Mesothelial cell of epicardium (in vitro differentiated cells): ENCODE measurements around the gene BPIFB6. TPM values are rescaled to one million over a fixed set of nuclear protein-coding genes. Genes with fewer than 3 reads are reported as not detected.
A peak's percentile ranks its signal among the peaks of the same experiment; 100 is the strongest.

Source experiments
- DNase-seq, 2 experiments: peaks; one replicate each; pipeline ENCODE4 v3.0.0; 2021; ENCODE audit warnings: low spot score in 2 of 2; ENCODE audit not compliant: unreplicated experiment in 2 of 2
- H3K27ac Mint-ChIP-seq: 2 replicates; pipeline ENCODE4 v1.8.0; 2021; ENCODE audit warnings: mixed read lengths
- H3K27me3 Mint-ChIP-seq: 2 replicates; pipeline ENCODE4 v1.8.0; 2021; ENCODE audit warnings: low read depth, mixed read lengths
- H3K36me3 Mint-ChIP-seq: 2 replicates; pipeline ENCODE4 v1.8.0; 2021; ENCODE audit warnings: mixed read lengths
- H3K4me1 Mint-ChIP-seq: 2 replicates; pipeline ENCODE4 v1.8.0; 2021; ENCODE audit warnings: mixed read lengths
- H3K4me3 Mint-ChIP-seq: 2 replicates; pipeline ENCODE4 v1.8.0; 2021; ENCODE audit warnings: mild to moderate bottlenecking, moderate library complexity, mixed read lengths
- H3K9me3 Mint-ChIP-seq: 2 replicates; pipeline ENCODE4 v1.8.0; 2021; ENCODE audit warnings: mixed read lengths
- CTCF ChIP-seq: fragments of 200-600 bp; sonication (generic); IDR thresholded peaks from one replicate; pipeline ENCODE4 v1.5.0; 2021; ENCODE audit warnings: antibody characterized with exemption; ENCODE audit not compliant: unreplicated experiment
- total RNA-seq: library from RNA; stranded (reverse); gene quantifications from 3 replicates; pipeline ENCODE4 v1.2.1, GENCODE V29; 2021

BPIFB6 gene
- total RNA-seq, 1 donor from 2014 or later = not detected

- H3K27me3 Mint-ChIP-seq = peaks cover 7% of the 10 kb centered on the region
- no peak overlapping the region for H3K4me3 Mint-ChIP-seq
- no peaks in the 10 kb centered on the region for H3K36me3 Mint-ChIP-seq
- peaks cover 4% of the 10 kb centered on the region for H3K9me3 Mint-ChIP-seq
- no peak overlapping the region for H3K27ac Mint-ChIP-seq
- TF ChIP-seq CTCF = peak; percentile 83
- DNase-seq = no peak
- no peaks in the 10 kb centered on the region for H3K4me1 Mint-ChIP-seq
These were observed 26.3 kb upstream of the BPIFB6 start for GRCh38 chr20:33005132-33005566.

- H3K27ac Mint-ChIP-seq = no peak overlapping the region
- no peak overlapping the region for H3K4me3 Mint-ChIP-seq
- no peaks in the 10 kb centered on the region for H3K4me1 Mint-ChIP-seq
- DNase-seq = no peak
- peaks cover 7% of the 10 kb centered on the region for H3K27me3 Mint-ChIP-seq
- H3K36me3 Mint-ChIP-seq = no peaks in the 10 kb centered on the region
- TF ChIP-seq CTCF = no peak
- peaks cover 4% of the 10 kb centered on the region for H3K9me3 Mint-ChIP-seq
These were observed 25.3 kb upstream of the BPIFB6 start for GRCh38 chr20:33005908-33006775.

GRCh38 chr20:33006776-33007375, 24.6 kb upstream of the BPIFB6 start:
- TF ChIP-seq CTCF = no peak
- no peak overlapping the region for H3K27ac Mint-ChIP-seq
- no peak for DNase-seq

GRCh38 chr20:33007376-33008335, 23.8 kb upstream of the BPIFB6 start, which contains the start of gene BPIFB2:
Gene BPIFB2, plus strand, starts transcription at chr20:33007704. Its CDS starts 871 bp downstream, at chr20:33008575.
- Mint-ChIP-seq H3K27ac (no peak within 1 kb of the TSS), H3K27me3 (peaks cover 17% of the 10 kb centered on the region), H3K36me3 (no peaks in the 10 kb centered on the region), H3K4me3 (no peak within 1 kb of the TSS), H3K9me3 (peaks cover 4% of the 10 kb centered on the region), H3K4me1 (no peaks in the 10 kb centered on the region)
- TF ChIP-seq CTCF = no peak
- DNase-seq = no peak

More at GRCh38 chr20:33006776-33007375, 24.6 kb upstream of the BPIFB6 start:
- Mint-ChIP-seq H3K27me3 (peaks cover 9% of the 10 kb centered on the region), H3K4me3 (no peak overlapping the region), H3K9me3 (peaks cover 4% of the 10 kb centered on the region), H3K4me1 (no peaks in the 10 kb centered on the region), H3K36me3 (no peaks in the 10 kb centered on the region)

GRCh38 chr20:33008336-33009213, 22.9 kb upstream of the BPIFB6 start:
- TF ChIP-seq CTCF = no peak
- Mint-ChIP-seq H3K4me3 (no peak overlapping the region), H3K27me3 (peaks cover 21% of the 10 kb centered on the region), H3K4me1 (no peaks in the 10 kb centered on the region), H3K27ac (no peak overlapping the region), H3K36me3 (no peaks in the 10 kb centered on the region), H3K9me3 (peaks cover 4% of the 10 kb centered on the region)
- no peak for DNase-seq
